ENCODE data around the gene UBXN7.
"Not testable (repeated sequence)": the region's sequence is repeated elsewhere in the genome, so short reads cannot be mapped to it uniquely, and the experiment has no call there.

UBXN7 gene

GRCh38 chr3:196332168-196332567 lies 100.1 kb downstream of the UBXN7 start:
- no peaks in the 10 kb centered on the region for H3K9me3 ChIP-seq (ENCODE audit: low read length)
- H3K4me3 ChIP-seq (ENCODE audit: low read depth in 1 of 2, low read length in 2 of 2), result no peak overlapping the region
- H3K9ac ChIP-seq (ENCODE audit: low read length), result no peak overlapping the region
- no peaks in the 10 kb centered on the region for H3K36me3 ChIP-seq (ENCODE audit: insufficient read depth, low read length)
- H3K27me3 ChIP-seq (ENCODE audit: control insufficient read depth in 1 of 2, insufficient read depth in 2 of 2, low read length in 2 of 2), result peaks cover 0 to 5% of the 10 kb centered on the region in 2 donors
- no peaks in the 10 kb centered on the region for H3K4me1 ChIP-seq (ENCODE audit: insufficient read depth, low read length)
- no peak overlapping the region for H3K27ac ChIP-seq (ENCODE audit: low read depth, low read length)

GRCh38 chr3:196327405-196327804 lies 104.8 kb downstream of the UBXN7 start:
- Histone ChIP-seq H3K27me3 (ENCODE audit: control insufficient read depth in 1 of 2, insufficient read depth in 2 of 2, low read length in 2 of 2) (peaks cover 0 to 6% of the 10 kb centered on the region in 2 donors), H3K9me3 (ENCODE audit: low read length) (no peaks in the 10 kb centered on the region), H3K4me3 (ENCODE audit: low read depth in 1 of 2, low read length in 2 of 2) (no peak overlapping the region), H3K4me1 (ENCODE audit: insufficient read depth, low read length) (no peaks in the 10 kb centered on the region), H3K27ac (ENCODE audit: low read depth, low read length) (no peak overlapping the region), H3K9ac (ENCODE audit: low read length) (no peak overlapping the region), H3K36me3 (ENCODE audit: insufficient read depth, low read length) (no peaks in the 10 kb centered on the region)

GRCh38 chr3:196326936-196327335 lies 105.3 kb downstream of the UBXN7 start:
- no peaks in the 10 kb centered on the region for H3K36me3 ChIP-seq (ENCODE audit: insufficient read depth, low read length)
- H3K27ac ChIP-seq (ENCODE audit: low read depth, low read length), result no peak overlapping the region
- no peaks in the 10 kb centered on the region for H3K4me1 ChIP-seq (ENCODE audit: insufficient read depth, low read length)
- H3K27me3 ChIP-seq (ENCODE audit: control insufficient read depth in 1 of 2, insufficient read depth in 2 of 2, low read length in 2 of 2), result peaks cover 0 to 6% of the 10 kb centered on the region in 2 donors
- H3K4me3 ChIP-seq (ENCODE audit: low read depth in 1 of 2, low read length in 2 of 2), result no peak overlapping the region
- H3K9ac ChIP-seq (ENCODE audit: low read length), result no peak overlapping the region
- H3K9me3 ChIP-seq (ENCODE audit: low read length), result no peaks in the 10 kb centered on the region

DNA sequence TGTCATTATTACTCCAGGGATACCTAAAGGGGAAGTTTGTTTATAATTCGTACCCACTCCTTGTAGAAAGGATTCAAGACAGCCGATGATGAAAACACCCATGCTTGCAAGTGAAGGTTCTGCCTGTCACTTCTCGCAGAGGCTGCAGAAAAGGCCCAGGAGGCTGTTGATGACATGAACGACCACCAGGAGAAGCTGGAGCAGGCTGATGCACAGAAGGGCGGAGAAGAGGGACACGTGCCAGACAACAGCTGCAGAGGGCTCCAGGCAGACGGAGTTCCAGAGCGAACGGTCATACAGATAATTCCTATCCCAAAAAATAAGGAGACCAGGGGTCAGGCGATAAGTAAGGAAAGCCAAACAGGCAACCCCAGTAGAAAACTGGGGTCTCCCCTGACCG lies 108.5 kb downstream of the UBXN7 start:
- no peak overlapping the region for H3K9ac ChIP-seq (ENCODE audit: low read length)
- H3K4me1 ChIP-seq (ENCODE audit: insufficient read depth, low read length), result no peaks in the 10 kb centered on the region
- no peaks in the 10 kb centered on the region for H3K36me3 ChIP-seq (ENCODE audit: insufficient read depth, low read length)
- H3K4me3 ChIP-seq (ENCODE audit: low read depth in 1 of 2, low read length in 2 of 2), result no peak overlapping the region
- H3K27me3 ChIP-seq (ENCODE audit: control insufficient read depth in 1 of 2, insufficient read depth in 2 of 2, low read length in 2 of 2), result peaks cover 0 to 6% of the 10 kb centered on the region in 2 donors
- H3K9me3 ChIP-seq (ENCODE audit: low read length), result no peaks in the 10 kb centered on the region
- no peak overlapping the region for H3K27ac ChIP-seq (ENCODE audit: low read depth, low read length)

- H3K4me3 ChIP-seq (ENCODE audit: low read depth in 1 of 2, low read length in 2 of 2), result no peak overlapping the region
- H3K9me3 ChIP-seq (ENCODE audit: low read length), result no peaks in the 10 kb centered on the region
- no peaks in the 10 kb centered on the region for H3K36me3 ChIP-seq (ENCODE audit: insufficient read depth, low read length)
- H3K9ac ChIP-seq (ENCODE audit: low read length), result no peak overlapping the region
- H3K27ac ChIP-seq (ENCODE audit: low read depth, low read length), result no peak overlapping the region
- H3K4me1 ChIP-seq (ENCODE audit: insufficient read depth, low read length), result no peaks in the 10 kb centered on the region
- peaks cover 0 to 6% of the 10 kb centered on the region in 2 donors for H3K27me3 ChIP-seq (ENCODE audit: control insufficient read depth in 1 of 2, insufficient read depth in 2 of 2, low read length in 2 of 2)
Measured at GRCh38 chr3:196323016-196323415, 109.2 kb downstream of the UBXN7 start.

GRCh38 chr3:196321162-196321561 lies 111.1 kb downstream of the UBXN7 start:
- no peaks in the 10 kb centered on the region for H3K27me3 ChIP-seq (ENCODE audit: control insufficient read depth in 1 of 2, insufficient read depth in 2 of 2, low read length in 2 of 2)
- no peaks in the 10 kb centered on the region for H3K4me1 ChIP-seq (ENCODE audit: insufficient read depth, low read length)
- H3K36me3 ChIP-seq (ENCODE audit: insufficient read depth, low read length), result no peaks in the 10 kb centered on the region
- no peak overlapping the region for H3K27ac ChIP-seq (ENCODE audit: low read depth, low read length)
- no peak overlapping the region for H3K9ac ChIP-seq (ENCODE audit: low read length)
- H3K9me3 ChIP-seq (ENCODE audit: low read length), result no peaks in the 10 kb centered on the region
- no peak overlapping the region for H3K4me3 ChIP-seq (ENCODE audit: low read depth in 1 of 2, low read length in 2 of 2)

GRCh38 chr3:196320137-196320536 lies 112.1 kb downstream of the UBXN7 start:
- Histone ChIP-seq H3K4me1 (ENCODE audit: insufficient read depth, low read length) (no peaks in the 10 kb centered on the region), H3K36me3 (ENCODE audit: insufficient read depth, low read length) (no peaks in the 10 kb centered on the region), H3K4me3 (ENCODE audit: low read depth in 1 of 2, low read length in 2 of 2) (no peak overlapping the region), H3K9me3 (ENCODE audit: low read length) (no peaks in the 10 kb centered on the region), H3K27ac (ENCODE audit: low read depth, low read length) (no peak overlapping the region), H3K27me3 (ENCODE audit: control insufficient read depth in 1 of 2, insufficient read depth in 2 of 2, low read length in 2 of 2) (no peaks in the 10 kb centered on the region), H3K9ac (ENCODE audit: low read length) (no peak overlapping the region)

DNA sequence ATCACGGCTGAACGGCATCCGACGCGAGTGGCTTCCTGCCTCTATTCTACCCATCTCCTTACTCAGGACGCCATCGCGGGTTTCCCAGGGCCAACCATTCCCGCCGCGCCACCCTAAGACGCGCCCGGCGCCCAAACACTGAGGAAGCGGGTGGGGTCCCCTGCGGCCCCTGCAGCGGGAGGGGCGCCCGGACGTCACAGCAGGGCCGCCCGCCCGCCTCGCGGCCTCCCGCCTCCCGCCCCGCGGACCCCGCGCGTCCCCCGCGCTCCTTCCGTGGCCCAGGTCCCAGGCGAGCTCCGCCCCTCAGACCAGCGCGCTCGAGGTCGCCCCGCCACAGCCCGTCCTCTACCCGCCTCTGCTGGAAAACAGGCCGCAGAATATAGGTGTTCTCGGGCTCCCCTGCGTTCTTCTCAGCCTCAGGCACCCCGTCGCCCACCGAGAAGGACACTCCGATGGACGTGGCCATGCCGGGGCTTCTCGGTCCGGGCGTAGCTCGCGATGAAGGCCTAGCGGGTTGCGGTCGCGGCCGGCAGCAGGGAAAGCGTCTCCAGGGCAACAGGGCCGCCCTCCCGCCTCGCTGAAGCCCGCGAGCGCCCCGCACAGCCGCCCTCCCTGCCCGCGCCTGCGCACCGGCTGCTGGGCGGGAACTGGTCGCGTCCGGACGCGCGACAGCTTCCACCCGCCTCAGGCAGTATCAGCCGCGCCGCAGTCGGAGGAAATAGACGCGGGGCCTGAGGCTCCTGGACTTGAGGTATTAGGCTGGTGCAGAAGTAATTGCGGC lies 114.3 kb downstream of the UBXN7 start, which contains the start of gene DYNLT2B:
Gene DYNLT2B (minus strand): TSS at position 554 of the 781 bp plus-strand sequence. CDS start 88 bp downstream, at position 466.
- Histone ChIP-seq H3K9me3 (ENCODE audit: low read length) (no peaks in the 10 kb centered on the region), H3K36me3 (ENCODE audit: insufficient read depth, low read length) (no peaks in the 10 kb centered on the region), H3K27me3 (ENCODE audit: control insufficient read depth in 1 of 2, insufficient read depth in 2 of 2, low read length in 2 of 2) (no peaks in the 10 kb centered on the region), H3K27ac (ENCODE audit: low read depth, low read length) (peak within 1 kb of the TSS; percentile 87), H3K4me1 (ENCODE audit: insufficient read depth, low read length) (no peaks in the 10 kb centered on the region), H3K9ac (ENCODE audit: low read length) (peak within 1 kb of the TSS; percentile 38), H3K4me3 (ENCODE audit: low read depth in 1 of 2, low read length in 2 of 2) (peak within 1 kb of the TSS; percentile 70 to 73)

GRCh38 chr3:196316799-196317686 lies 115.2 kb downstream of the UBXN7 start:
- Histone ChIP-seq H3K27ac (ENCODE audit: low read depth, low read length) (peak overlapping the region; percentile 87), H3K9ac (ENCODE audit: low read length) (peak overlapping the region; percentile 38), H3K4me3 (ENCODE audit: low read depth in 1 of 2, low read length in 2 of 2) (peak overlapping the region; percentile 70 to 73)
- H3K36me3 ChIP-seq (ENCODE audit: insufficient read depth, low read length); H3K27me3 ChIP-seq (ENCODE audit: control insufficient read depth in 1 of 2, insufficient read depth in 2 of 2, low read length in 2 of 2); H3K9me3 ChIP-seq (ENCODE audit: low read length); H3K4me1 ChIP-seq (ENCODE audit: insufficient read depth, low read length): not testable (repeated sequence)

GRCh38 chr3:196315821-196316220 lies 116.4 kb downstream of the UBXN7 start:
- Histone ChIP-seq H3K36me3 (ENCODE audit: insufficient read depth, low read length) (no peaks in the 10 kb centered on the region), H3K9me3 (ENCODE audit: low read length) (no peaks in the 10 kb centered on the region), H3K27me3 (ENCODE audit: control insufficient read depth in 1 of 2, insufficient read depth in 2 of 2, low read length in 2 of 2) (no peaks in the 10 kb centered on the region), H3K9ac (ENCODE audit: low read length) (no peak overlapping the region), H3K4me3 (ENCODE audit: low read depth in 1 of 2, low read length in 2 of 2) (no peak overlapping the region), H3K27ac (ENCODE audit: low read depth, low read length) (no peak overlapping the region), H3K4me1 (ENCODE audit: insufficient read depth, low read length) (no peaks in the 10 kb centered on the region)

DNA sequence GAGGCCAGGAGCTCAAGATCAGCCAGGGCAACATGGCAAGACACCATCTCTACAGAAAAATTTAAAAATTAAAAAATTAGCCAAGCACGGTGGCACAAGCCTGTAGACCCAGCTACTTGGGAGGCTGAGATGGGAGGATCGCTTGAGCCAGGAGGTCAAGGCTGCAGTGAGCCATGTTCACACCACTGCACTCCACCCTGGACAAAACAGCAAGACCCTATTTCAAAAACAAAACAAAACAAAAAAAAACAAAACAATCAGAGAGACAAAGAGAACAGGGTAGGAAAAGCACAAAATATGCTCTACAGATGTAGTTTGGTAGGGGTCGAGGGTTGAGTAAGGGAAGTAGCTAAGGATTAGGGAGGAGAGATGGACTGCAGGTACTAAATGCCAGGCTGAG lies 117.6 kb downstream of the UBXN7 start:
- no peaks in the 10 kb centered on the region for H3K36me3 ChIP-seq (ENCODE audit: insufficient read depth, low read length)
- no peaks in the 10 kb centered on the region for H3K27me3 ChIP-seq (ENCODE audit: control insufficient read depth in 1 of 2, insufficient read depth in 2 of 2, low read length in 2 of 2)
- no peaks in the 10 kb centered on the region for H3K9me3 ChIP-seq (ENCODE audit: low read length)
- H3K4me3 ChIP-seq (ENCODE audit: low read depth in 1 of 2, low read length in 2 of 2), result no peak overlapping the region
- H3K9ac ChIP-seq (ENCODE audit: low read length), result no peak overlapping the region
- H3K4me1 ChIP-seq (ENCODE audit: insufficient read depth, low read length), result no peaks in the 10 kb centered on the region
- H3K27ac ChIP-seq (ENCODE audit: low read depth, low read length), result no peak overlapping the region

Measured in muscle layer of colon (tissue), 2 donors.